SK-N-SH (cell line): Measurements from ENCODE around the gene CCNG2. TPM values are rescaled to one million over a fixed set of nuclear protein-coding genes. Genes with fewer than 3 reads are reported as not detected.

Experiments used
- CTCF ChIA-PET: fragments of 300-600, 350-600 bp; formaldehyde crosslinking; extraction: SDS; loops from one replicate; lab custom pipeline; 2021; lab: Yijun Ruan, JAX
- POLR2A ChIA-PET: fragments of 350-600 bp; sonication (Branson Sonifier 250); formaldehyde crosslinking; extraction: SDS; loops from one replicate; lab custom pipeline; 2020; ENCODE audit warnings: antibody characterized with exemption, inconsistent platforms; lab: Yijun Ruan, JAX
- DNase-seq: peaks from one replicate; pipeline ENCODE4 v3.0.0; 2012
- H2AFZ ChIP-seq: fragments of 200-600 bp; sonication (generic); 2 replicates; pipeline ENCODE4 v1.8.1; 2016; ENCODE audit warnings: antibody characterized with exemption, mild to moderate bottlenecking, low read depth
- H3F3A ChIP-seq: fragments of 200-600 bp; sonication (generic); replicated peaks from 2 replicates; pipeline ENCODE3; 2016; ENCODE audit warnings: antibody characterized with exemption, mild to moderate bottlenecking; ENCODE audit not compliant: insufficient read depth
- H3K27ac ChIP-seq, 2 experiments: fragments of 200-500 bp in 1 of 2; fragments of 200-600 bp in 1 of 2; sonication (Bioruptor generic) in 1 of 2; sonication (generic), shearing (Covaris generic) in 1 of 2; 2 replicates each; pipeline versions ENCODE4 v1.5.1 to v1.6.1; 2014 to 2016; ENCODE audit warnings: low read depth in 2 of 2, inconsistent platforms in 1 of 2, low read length in 1 of 2, mild to moderate bottlenecking in 1 of 2, mixed read lengths in 1 of 2
- H3K27me3 ChIP-seq: fragments of 200-600 bp; sonication (generic), shearing (Covaris generic); 2 replicates; pipeline ENCODE4 v1.6.1; 2016; ENCODE audit warnings: mixed run types; ENCODE audit not compliant: insufficient read depth
- H3K36me3 ChIP-seq, 2 experiments: fragments of 200-500 bp in 1 of 2; fragments of 200-600 bp in 1 of 2; sonication (Bioruptor generic) in 1 of 2; sonication (generic) in 1 of 2; replicated peaks in 1 of 2; 2 replicates each; pipeline versions ENCODE3 to v1.5.1; 2014 to 2016; ENCODE audit warnings: low read length in 1 of 2, mild to moderate bottlenecking in 1 of 2; ENCODE audit not compliant: insufficient read depth in 2 of 2, control insufficient read depth in 1 of 2
- H3K4me1 ChIP-seq, 2 experiments: fragments of 200-500 bp in 1 of 2; fragments of 200-600 bp in 1 of 2; sonication (Bioruptor generic) in 1 of 2; sonication (generic), shearing (Covaris generic) in 1 of 2; 2 replicates each; pipeline versions ENCODE4 v1.5.1 to v1.6.1; 2014 to 2016; ENCODE audit warnings: low read depth in 1 of 2, low read length in 1 of 2, mixed run types in 1 of 2; ENCODE audit not compliant: insufficient read depth in 2 of 2, control insufficient read depth in 1 of 2
- H3K4me2 ChIP-seq: fragments of 200-600 bp; sonication (generic), shearing (Covaris generic); 2 replicates; pipeline ENCODE4 v1.6.1; 2017; ENCODE audit warnings: mixed run types
- H3K4me3 ChIP-seq, 2 experiments: fragments of 200-500 bp in 1 of 2; fragments of 200-600 bp in 1 of 2; sonication (Bioruptor generic) in 1 of 2; sonication (generic), shearing (Covaris generic) in 1 of 2; 2 replicates each; pipeline versions ENCODE4 v1.5.1 to v1.8.1; 2014 to 2016; ENCODE audit warnings: low read depth in 2 of 2, inconsistent platforms in 1 of 2, low read length in 1 of 2, mild to moderate bottlenecking in 1 of 2, mixed read lengths in 1 of 2, moderate library complexity in 1 of 2
- H3K79me2 ChIP-seq: fragments of 200-600 bp; sonication (generic); 2 replicates; pipeline ENCODE4 v1.8.1; 2017; ENCODE audit warnings: mild to moderate bottlenecking; ENCODE audit not compliant: insufficient read depth
- H3K9ac ChIP-seq: fragments of 200-600 bp; sonication (generic); 2 replicates; pipeline ENCODE4 v1.6.1; 2017; ENCODE audit warnings: mixed run types
- H3K9me2 ChIP-seq: fragments of 200-600 bp; sonication (generic); 2 replicates; pipeline ENCODE4 v1.6.1; 2017; ENCODE audit warnings: mixed run types
- H3K9me3 ChIP-seq: fragments of 200-600 bp; sonication (generic); 2 replicates; pipeline ENCODE4 v1.6.1; 2017; ENCODE audit warnings: mixed run types, mild to moderate bottlenecking, moderate library complexity
- H4K20me1 ChIP-seq: fragments of 200-600 bp; sonication (generic); 2 replicates; pipeline ENCODE4 v1.6.1; 2017; ENCODE audit warnings: mild to moderate bottlenecking, mixed run types; ENCODE audit not compliant: insufficient read depth
- FOXM1 ChIP-seq: IDR thresholded peaks from 2 replicates; pipeline ENCODE4 v1.4.0; 2012; ENCODE audit warnings: low read depth, mild to moderate bottlenecking
- JUND ChIP-seq: IDR thresholded peaks from 2 replicates; pipeline ENCODE4 v1.4.0; 2012
- MEF2A ChIP-seq: IDR thresholded peaks from 2 replicates; pipeline ENCODE4 v1.4.0; 2012; ENCODE audit warnings: low read depth, borderline replicate concordance
- MXI1 ChIP-seq: IDR thresholded peaks from 2 replicates; pipeline ENCODE4 v1.6.1; 2012; ENCODE audit warnings: mild to moderate bottlenecking, low read depth, low read length, improper control_type of control experiment
- PBX3 ChIP-seq: IDR thresholded peaks from 2 replicates; pipeline ENCODE4; 2012
- POLR2AphosphoS5 ChIP-seq: IDR thresholded peaks from 2 replicates; pipeline ENCODE4 v1.6.1; 2012; ENCODE audit warnings: low read depth, low read length
- RAD21 ChIP-seq: IDR thresholded peaks from 2 replicates; pipeline ENCODE4 v1.6.1; 2012; ENCODE audit warnings: mild to moderate bottlenecking, low read length
- RCOR1 ChIP-seq: fragments of 150-350 bp; IDR thresholded peaks from 2 replicates; pipeline ENCODE4 v1.6.1; 2017; ENCODE audit warnings: antibody characterized with exemption, low read length
- REST ChIP-seq: IDR thresholded peaks from 2 replicates; pipeline ENCODE4 v1.6.1; 2012; ENCODE audit warnings: mild to moderate bottlenecking, low read depth, low read length, moderate library complexity
- RXRA ChIP-seq: IDR thresholded peaks from 2 replicates; pipeline ENCODE4 v1.4.0; 2012; ENCODE audit warnings: low read depth, mild to moderate bottlenecking, borderline replicate concordance
- SMC3 ChIP-seq: IDR thresholded peaks from 2 replicates; pipeline ENCODE4 v1.6.1; 2012; ENCODE audit warnings: low read depth, low read length, improper control_type of control experiment
- TCF12 ChIP-seq: IDR thresholded peaks from 2 replicates; pipeline ENCODE4 v1.4.0; 2012
- TEAD4 ChIP-seq: IDR thresholded peaks from 2 replicates; pipeline ENCODE4 v1.4.0; 2012; ENCODE audit warnings: mild to moderate bottlenecking, borderline replicate concordance; ENCODE audit not compliant: insufficient read depth
- USF2 ChIP-seq: fragments of 150-350 bp; IDR thresholded peaks from 2 replicates; pipeline ENCODE4 v1.6.1; 2017; ENCODE audit warnings: antibody characterized with exemption, low read length, low read depth, borderline replicate concordance
- WGBS: methylation state at CpG from one replicate; pipeline ENCODE4 v1.1.6; 2017; ENCODE audit warnings: low lambda C conversion rate; 5-methylcytosine and 5-hydroxymethylcytosine counted together
- polyA plus RNA-seq, 3 experiments: library from polyadenylated mRNA; depleted of rRNA; stranded (reverse); fragments of >200 nt; gene quantifications; 2 replicates each; pipeline ENCODE4 v1.2.3, GENCODE V29; 2012

The CCNG2 gene
- polyA plus RNA-seq, 1 of the 3 experiments (the other 2 are of a cell fraction), result 8.9 TPM

GRCh38 chr4:77172336-77172735 is 15.3 kb downstream of the CCNG2 start:
- Histone ChIP-seq H3K27me3 (no peaks in the 10 kb centered on the region; the same call in 1 of the 2 replicates), H4K20me1 (no peaks in the 10 kb centered on the region), H3K4me3 (no peak overlapping the region), H3K9ac (no peak overlapping the region), H3K27ac (no peak overlapping the region), H3K4me1 (no peaks in the 10 kb centered on the region), H3K9me3 (no peaks in the 10 kb centered on the region), H3K9me2 (no peaks in the 10 kb centered on the region), H3K79me2 (no peaks in the 10 kb centered on the region), H3K36me3 (peaks cover 18 to 32% of the 10 kb centered on the region in 2 experiments), H3K4me2 (no peak overlapping the region), H2AFZ (no peak overlapping the region), H3F3A (no peaks in the 10 kb centered on the region)
- no peak for DNase-seq
- CTCF ChIA-PET, result interaction anchor here (1.0 kb wide), 1 partner anchor 77 kb away, joined by 4 read pairs; no protein-coding TSS in a partner anchor
- TF ChIP-seq SMC3 (no peak), JUND (no peak), RAD21 (no peak), PBX3 (no peak), POLR2AphosphoS5 (no peak), FOXM1 (no peak), MXI1 (no peak), TEAD4 (no peak), MEF2A (no peak), TCF12 (no peak), RXRA (no peak), REST (no peak), USF2 (no peak), RCOR1 (no peak)
- POLR2A ChIA-PET, result no interaction called here
- 52% methylated on average over 3 of the region's 3 CpGs for WGBS
